Tibial nerve (tissue), 4 donors: ENCODE data around the gene RXRB. TPM values are rescaled to one million over a fixed set of nuclear protein-coding genes. Genes with fewer than 3 reads are reported as not detected.
A peak's percentile ranks its signal among the peaks of the same experiment; 100 is the strongest.

Experiments
- DNase-seq, 2 donors: peaks; one replicate each; pipeline ENCODE4 v3.0.0-alpha.2; 2019; ENCODE audit warnings: low spot score in 2 of 2
- H3K27ac ChIP-seq, 4 donors: fragments of 200-600 bp; sonication (generic) in 3 of 4; one replicate each; pipeline ENCODE4 v1.5.1; 2017 to 2019; ENCODE audit warnings: mild to moderate bottlenecking in 1 of 4
- H3K27me3 ChIP-seq, 2 donors: fragments of 200-600 bp; sonication (generic) in 1 of 2; one replicate each; pipeline versions ENCODE4 v1.5.1 to v1.6.0; 2017 to 2019
- H3K36me3 ChIP-seq, 3 donors: fragments of 200-600 bp; sonication (generic); one replicate each; pipeline ENCODE4 v1.5.1; 2018 to 2019
- H3K4me1 ChIP-seq, 4 donors: fragments of 200-600 bp; sonication (generic) in 3 of 4; one replicate each; pipeline ENCODE4 v1.5.1; 2017 to 2019
- H3K4me3 ChIP-seq, 4 donors: fragments of 200-600 bp; sonication (generic) in 3 of 4; one replicate each; pipeline ENCODE4 v1.5.1; 2017 to 2019; ENCODE audit warnings: mild to moderate bottlenecking in 1 of 4, moderate library complexity in 1 of 4
- H3K9me3 ChIP-seq, 4 donors: fragments of 200-600 bp; sonication (generic) in 3 of 4; one replicate each; pipeline ENCODE4 v1.5.1; 2017 to 2019
- CTCF ChIP-seq, 5 experiments: fragments of 200-600 bp in 3 of 5; fragments of 450-650 bp in 2 of 5; sonication (generic) in 3 of 5; IDR thresholded peaks; one replicate each; pipeline ENCODE4 v1.5.1; 2016 to 2019; ENCODE audit warnings: antibody characterized with exemption in 5 of 5, mild to moderate bottlenecking in 3 of 5, moderate library complexity in 2 of 5
- EP300 ChIP-seq, 2 donors: sonication (generic); formaldehyde crosslinking; IDR thresholded peaks; one replicate each; pipeline ENCODE4 v1.6.1; 2017; ENCODE audit warnings: antibody characterized with exemption in 2 of 2, mild to moderate bottlenecking in 1 of 2
- POLR2A ChIP-seq, 2 donors: fragments of 450-650 bp; IDR thresholded peaks; one replicate each; pipeline ENCODE4 v1.6.1; 2017; ENCODE audit warnings: antibody characterized with exemption in 2 of 2, mild to moderate bottlenecking in 2 of 2, moderate library complexity in 2 of 2
- WGBS, 2 donors: methylation state at CpG; one replicate each; pipeline ENCODE4 v1.1.5; 2018; 5-methylcytosine and 5-hydroxymethylcytosine counted together
- total RNA-seq, 4 donors: library from RNA; depleted of rRNA; stranded (reverse); fragments of >200 nt; gene quantifications; one replicate each; pipeline ENCODE4 v1.1.0, GENCODE V29; 2016

Gene RXRB
- 10 to 100 TPM; 34.3 to 64.7 (median 43.9) TPM for total RNA-seq

- H3K27me3 ChIP-seq = no peaks in the 10 kb centered on the region
- peaks cover 0 to 44% (median 16%) of the 10 kb centered on the region in 3 donors for H3K36me3 ChIP-seq
- peak within 1 kb of the TSS; percentile 60 to 91 (median 84) for H3K4me3 ChIP-seq
- H3K9me3 ChIP-seq = no peaks in the 10 kb centered on the region
- TF ChIP-seq CTCF (IDR thresholded peaks at IDR 0.05) (peak in 1 of 5 experiments; percentile 18), POLR2A (IDR thresholded peaks at IDR 0.05) (peak; percentile 39 to 60), EP300 (IDR thresholded peaks at IDR 0.05) (peak in 1 of 2 donors; percentile 91)
- 1% methylated on average over 51 to 68 of the region's 68 CpGs for WGBS, 2 donors
- DNase-seq = peak; percentile 98 to 99
- peak within 1 kb of the TSS; percentile 94 to 97 (median 96) for H3K27ac ChIP-seq
- peaks cover 3 to 86% (median 46%) of the 10 kb centered on the region in 4 donors for H3K4me1 ChIP-seq
Observed at GRCh38 chr6:33200219-33201146, at the start of gene RXRB, which contains the start of gene SLC39A7. Gene RXRB (minus strand): TSS chr6:33200665. CDS start chr6:33200476, 189 bp downstream. Gene SLC39A7 (plus strand): TSS chr6:33200867. CDS start chr6:33201246, 379 bp downstream.

- H3K36me3 ChIP-seq = peaks cover 0 to 19% (median 0%) of the 10 kb centered on the region in 3 donors
- 13 to 20% methylated on average over 15 of the region's 15 CpGs for WGBS, 2 donors
- DNase-seq = no peak
- H3K9me3 ChIP-seq = no peaks in the 10 kb centered on the region
- peak overlapping the region; percentile 78 to 98 (median 93) for H3K27ac ChIP-seq
- no peaks in the 10 kb centered on the region for H3K27me3 ChIP-seq
- TF ChIP-seq POLR2A (IDR thresholded peaks at IDR 0.05) = no peak
- TF ChIP-seq CTCF (IDR thresholded peaks at IDR 0.05) = no peak
- TF ChIP-seq EP300 (IDR thresholded peaks at IDR 0.05) = no peak
- peaks cover 0 to 29% (median 17%) of the 10 kb centered on the region in 4 donors for H3K4me1 ChIP-seq
- peak overlapping the region; percentile 42 to 68 (median 46) for H3K4me3 ChIP-seq
Observed at GRCh38 chr6:33249732-33250630, 49.5 kb upstream of the RXRB start.

- TF ChIP-seq CTCF (IDR thresholded peaks at IDR 0.05) (peak; percentile 16 to 45 (median 25)), POLR2A (IDR thresholded peaks at IDR 0.05) (peak; percentile 62 to 74), EP300 (IDR thresholded peaks at IDR 0.05) (peak; percentile 55 to 90)
- Histone ChIP-seq H3K36me3 (peaks cover 0 to 11% (median 0%) of the 10 kb centered on the region in 3 donors), H3K9me3 (no peaks in the 10 kb centered on the region), H3K27ac (peak overlapping the region; percentile 88 to 98 (median 93)), H3K4me1 (peaks cover 0 to 29% (median 17%) of the 10 kb centered on the region in 4 donors), H3K27me3 (no peaks in the 10 kb centered on the region), H3K4me3 (peak overlapping the region; percentile 42 to 68 (median 46))
- WGBS, 2 donors = 1% methylated on average over 48 to 58 of the region's 58 CpGs
- peak; percentile 94 to 96 for DNase-seq
Observed at GRCh38 chr6:33248932-33249731, 48.7 kb upstream of the RXRB start.

- H3K9me3 ChIP-seq = no peaks in the 10 kb centered on the region
- peak overlapping the region; percentile 88 to 98 (median 93) for H3K27ac ChIP-seq
- H3K4me3 ChIP-seq = peak overlapping the region; percentile 42 to 68 (median 46)
- no peak for TF ChIP-seq POLR2A (IDR thresholded peaks at IDR 0.05)
- TF ChIP-seq CTCF (IDR thresholded peaks at IDR 0.05) = peak in 2 of 5 experiments; percentile 25 to 29
- 0 to 2% methylated on average over 18 of the region's 18 CpGs for WGBS, 2 donors
- no peak for DNase-seq
- H3K27me3 ChIP-seq = no peaks in the 10 kb centered on the region
- peaks cover 0 to 29% (median 17%) of the 10 kb centered on the region in 4 donors for H3K4me1 ChIP-seq
- peaks cover 0 to 11% (median 0%) of the 10 kb centered on the region in 3 donors for H3K36me3 ChIP-seq
Observed at GRCh38 chr6:33248643-33248931, 48.1 kb upstream of the RXRB start.
